Tibial nerve (tissue), 4 donors: ENCODE measurements around the gene MRPS10. TPM values are rescaled to one million over a fixed set of nuclear protein-coding genes. Genes with fewer than 3 reads are reported as not detected.

Source experiments
- DNase-seq, 2 donors: peaks; one replicate each; pipeline ENCODE4 v3.0.0-alpha.2; 2019; ENCODE audit warnings: low spot score in 2 of 2
- H3K27ac ChIP-seq, 4 donors: fragments of 200-600 bp; sonication (generic) in 3 of 4; one replicate each; pipeline ENCODE4 v1.5.1; 2017 to 2019; ENCODE audit warnings: mild to moderate bottlenecking in 1 of 4
- H3K27me3 ChIP-seq, 2 donors: fragments of 200-600 bp; sonication (generic) in 1 of 2; one replicate each; pipeline versions ENCODE4 v1.5.1 to v1.6.0; 2017 to 2019
- H3K36me3 ChIP-seq, 3 donors: fragments of 200-600 bp; sonication (generic); one replicate each; pipeline ENCODE4 v1.5.1; 2018 to 2019
- H3K4me1 ChIP-seq, 4 donors: fragments of 200-600 bp; sonication (generic) in 3 of 4; one replicate each; pipeline ENCODE4 v1.5.1; 2017 to 2019
- H3K4me3 ChIP-seq, 4 donors: fragments of 200-600 bp; sonication (generic) in 3 of 4; one replicate each; pipeline ENCODE4 v1.5.1; 2017 to 2019; ENCODE audit warnings: mild to moderate bottlenecking in 1 of 4, moderate library complexity in 1 of 4
- H3K9me3 ChIP-seq, 4 donors: fragments of 200-600 bp; sonication (generic) in 3 of 4; one replicate each; pipeline ENCODE4 v1.5.1; 2017 to 2019
- CTCF ChIP-seq, 5 experiments: fragments of 200-600 bp in 3 of 5; fragments of 450-650 bp in 2 of 5; sonication (generic) in 3 of 5; IDR thresholded peaks; one replicate each; pipeline ENCODE4 v1.5.1; 2016 to 2019; ENCODE audit warnings: antibody characterized with exemption in 5 of 5, mild to moderate bottlenecking in 3 of 5, moderate library complexity in 2 of 5
- EP300 ChIP-seq, 2 donors: sonication (generic); formaldehyde crosslinking; IDR thresholded peaks; one replicate each; pipeline ENCODE4 v1.6.1; 2017; ENCODE audit warnings: antibody characterized with exemption in 2 of 2, mild to moderate bottlenecking in 1 of 2
- POLR2A ChIP-seq, 2 donors: fragments of 450-650 bp; IDR thresholded peaks; one replicate each; pipeline ENCODE4 v1.6.1; 2017; ENCODE audit warnings: antibody characterized with exemption in 2 of 2, mild to moderate bottlenecking in 2 of 2, moderate library complexity in 2 of 2
- WGBS, 2 donors: methylation state at CpG; one replicate each; pipeline ENCODE4 v1.1.5; 2018; 5-methylcytosine and 5-hydroxymethylcytosine counted together
- total RNA-seq, 4 donors: library from RNA; depleted of rRNA; stranded (reverse); fragments of >200 nt; gene quantifications; one replicate each; pipeline ENCODE4 v1.1.0, GENCODE V29; 2016

Gene MRPS10
- total RNA-seq, 4 donors from 2014 or later, result 20.7 to 30.6 (median 23.6) TPM

GRCh38 chr6:42188406-42188805 lies 29.3 kb downstream of the MRPS10 start:
- no peaks in the 10 kb centered on the region for H3K4me1 ChIP-seq
- no peak for TF ChIP-seq POLR2A (IDR thresholded peaks at IDR 0.05)
- TF ChIP-seq EP300 (IDR thresholded peaks at IDR 0.05), result no peak
- no peak for TF ChIP-seq CTCF (IDR thresholded peaks at IDR 0.05)
- 90 to 91% methylated on average over 6 of the region's 6 CpGs for WGBS, 2 donors
- no peak for DNase-seq
- H3K9me3 ChIP-seq, result no peaks in the 10 kb centered on the region
- H3K4me3 ChIP-seq, result no peak overlapping the region
- H3K36me3 ChIP-seq, result peaks cover 0 to 30% (median 0%) of the 10 kb centered on the region in 3 donors
- no peaks in the 10 kb centered on the region for H3K27me3 ChIP-seq
- H3K27ac ChIP-seq, result no peak overlapping the region

- no peak for DNase-seq
- no peaks in the 10 kb centered on the region for H3K27me3 ChIP-seq
- no peak for TF ChIP-seq POLR2A (IDR thresholded peaks at IDR 0.05)
- TF ChIP-seq EP300 (IDR thresholded peaks at IDR 0.05), result no peak
- no peak for TF ChIP-seq CTCF (IDR thresholded peaks at IDR 0.05)
- H3K4me3 ChIP-seq, result no peak overlapping the region
- no peak overlapping the region for H3K27ac ChIP-seq
- H3K36me3 ChIP-seq, result peaks cover 0 to 22% (median 0%) of the 10 kb centered on the region in 3 donors
- no peaks in the 10 kb centered on the region for H3K9me3 ChIP-seq
- H3K4me1 ChIP-seq, result no peaks in the 10 kb centered on the region
- WGBS, 2 donors, result 57 to 59% methylated on average over 10 of the region's 10 CpGs
These were observed 32.1 kb downstream of the MRPS10 start for GRCh38 chr6:42185597-42185996.

GRCh38 chr6:42184475-42184874 lies 33.2 kb downstream of the MRPS10 start:
- peaks cover 0 to 16% (median 0%) of the 10 kb centered on the region in 3 donors for H3K36me3 ChIP-seq
- no peak for DNase-seq
- WGBS, 2 donors, result 84 to 97% methylated on average over 4 of the region's 4 CpGs

GRCh38 chr6:42182101-42182500 lies 35.6 kb downstream of the MRPS10 start:
- Histone ChIP-seq H3K9me3 (no peaks in the 10 kb centered on the region), H3K4me3 (no peak overlapping the region), H3K27me3 (peaks cover 0 to 18% of the 10 kb centered on the region in 2 donors), H3K27ac (no peak overlapping the region), H3K4me1 (peaks cover 0 to 5% (median 0%) of the 10 kb centered on the region in 4 donors), H3K36me3 (peaks cover 0 to 14% (median 0%) of the 10 kb centered on the region in 3 donors)
- DNase-seq, result no peak
- WGBS, 2 donors, result 65 to 69% methylated on average over 5 of the region's 5 CpGs
- TF ChIP-seq POLR2A (IDR thresholded peaks at IDR 0.05) (no peak), EP300 (IDR thresholded peaks at IDR 0.05) (no peak), CTCF (IDR thresholded peaks at IDR 0.05) (no peak)

More at GRCh38 chr6:42184475-42184874, 33.2 kb downstream of the MRPS10 start:
- Histone ChIP-seq H3K4me3 (no peak overlapping the region), H3K27ac (no peak overlapping the region), H3K9me3 (no peaks in the 10 kb centered on the region), H3K27me3 (peaks cover 0 to under 1% of the 10 kb centered on the region in 2 donors), H3K4me1 (no peaks in the 10 kb centered on the region)
- TF ChIP-seq CTCF (IDR thresholded peaks at IDR 0.05), result no peak
- TF ChIP-seq POLR2A (IDR thresholded peaks at IDR 0.05), result no peak
- no peak for TF ChIP-seq EP300 (IDR thresholded peaks at IDR 0.05)

GRCh38 chr6:42179945-42180313 lies 37.7 kb downstream of the MRPS10 start:
- H3K36me3 ChIP-seq, result peaks cover 0 to 8% (median 0%) of the 10 kb centered on the region in 3 donors
- WGBS, 2 donors, result 68 to 72% methylated on average over 3 of the region's 3 CpGs
- TF ChIP-seq CTCF (IDR thresholded peaks at IDR 0.05) (no peak), POLR2A (IDR thresholded peaks at IDR 0.05) (no peak), EP300 (IDR thresholded peaks at IDR 0.05) (no peak)
- H3K27me3 ChIP-seq, result peaks cover 0 to 18% of the 10 kb centered on the region in 2 donors
- no peaks in the 10 kb centered on the region for H3K9me3 ChIP-seq
- no peak overlapping the region for H3K4me3 ChIP-seq
- H3K4me1 ChIP-seq, result peaks cover 0 to 5% (median 0%) of the 10 kb centered on the region in 4 donors
- DNase-seq, result no peak
- no peak overlapping the region for H3K27ac ChIP-seq
